B cell (primary cell): ENCODE measurements around the gene SLC44A1. TPM values are rescaled to one million over a fixed set of nuclear protein-coding genes. Genes with fewer than 3 reads are reported as not detected.

Experiments used
- ATAC-seq: fragments of 200-7000 bp; cut with Tn5 transposase; one replicate; pipeline ENCODE4 v1.10.0; 2021; ENCODE audit warnings: low read depth, mild to moderate bottlenecking, moderate number of reproducible peaks, moderate library complexity
- CTCF ChIA-PET: fragments of 350-600 bp; sonication (Branson Sonifier 250); formaldehyde crosslinking; loops from one replicate; lab custom pipeline; 2021; ENCODE audit warnings: antibody characterized with exemption, inconsistent platforms; lab: Charles Lee
- POLR2A ChIA-PET: fragments of 350-600 bp; sonication (Branson Sonifier 250); formaldehyde crosslinking; loops from one replicate; lab custom pipeline; 2021; ENCODE audit warnings: antibody characterized with exemption; lab: Charles Lee
- DNase-seq: peaks from one replicate; pipeline ENCODE4 v3.0.0; 2013
- H2AFZ ChIP-seq: 2 replicates; pipeline ENCODE4 v1.6.1; 2012; ENCODE audit warnings: mild to moderate bottlenecking, low read depth, low read length; ENCODE audit not compliant: insufficient read depth, poor library complexity, severe bottlenecking
- H3K27ac ChIP-seq, 2 donors: 1 replicate in 1 of 2; 2 replicates in 1 of 2; pipeline ENCODE4 v1.5.1; 2012 to 2013; ENCODE audit warnings: low read length in 2 of 2, mild to moderate bottlenecking in 2 of 2, moderate library complexity in 1 of 2
- H3K27me3 ChIP-seq, 4 experiments: fragments of 200-600 bp in 1 of 4; sonication (generic) in 1 of 4; replicated peaks in 1 of 4; 1 replicate in 2 of 4; 2 replicates in 2 of 4; pipeline versions ENCODE4 v1.6.1 to v1.7.0; 2013 to 2016; ENCODE audit warnings: low read length in 3 of 4, mild to moderate bottlenecking in 2 of 4, mixed read lengths in 1 of 4, moderate library complexity in 1 of 4; ENCODE audit not compliant: insufficient read depth in 4 of 4, control insufficient read depth in 3 of 4; ENCODE audit errors: control extremely low read depth in 1 of 4
- H3K36me3 ChIP-seq, 2 experiments: replicated peaks in 1 of 2; 1 replicate in 1 of 2; 2 replicates in 1 of 2; pipeline versions ENCODE4 v1.6.1 to v1.7.1; 2013; ENCODE audit warnings: low read length in 1 of 2; ENCODE audit not compliant: insufficient read depth in 2 of 2, control insufficient read depth in 1 of 2; ENCODE audit errors: control extremely low read depth in 1 of 2, extremely low read depth in 1 of 2
- H3K4me1 ChIP-seq, 2 donors: fragments of 200-600 bp in 1 of 2; sonication (generic) in 1 of 2; 1 replicate in 1 of 2; 2 replicates in 1 of 2; pipeline versions ENCODE4 v1.5.1 to v1.6.1; 2013 to 2017; ENCODE audit warnings: low read length in 2 of 2; ENCODE audit not compliant: control insufficient read depth in 2 of 2, insufficient read depth in 2 of 2
- H3K4me2 ChIP-seq: replicated peaks from 2 replicates; pipeline ENCODE3; 2012; ENCODE audit warnings: mild to moderate bottlenecking, low read depth, low read length; ENCODE audit not compliant: poor library complexity, severe bottlenecking
- H3K4me3 ChIP-seq, 5 experiments: fragments of 200-600 bp in 1 of 5; sonication (generic) in 1 of 5; 1 replicate in 3 of 5; 2 replicates in 2 of 5; pipeline versions ENCODE4 v1.5.1 to v1.7.0; 2011 to 2016; ENCODE audit warnings: low read length in 4 of 5, mild to moderate bottlenecking in 4 of 5, low read depth in 2 of 5, control low read depth in 1 of 5, moderate library complexity in 1 of 5; ENCODE audit not compliant: insufficient read depth in 1 of 5; ENCODE audit errors: control extremely low read depth in 1 of 5, extremely low read depth in 1 of 5
- H3K79me2 ChIP-seq: fragments of 200-600 bp; sonication (generic); one replicate; pipeline ENCODE4 v1.6.0; 2016; ENCODE audit warnings: low read length; ENCODE audit not compliant: control insufficient read depth, insufficient read depth
- H3K9ac ChIP-seq: fragments of 200-600 bp; sonication (generic); 2 replicates; pipeline ENCODE4 v1.6.1; 2017; ENCODE audit warnings: mild to moderate bottlenecking, low read length, moderate library complexity
- H3K9me3 ChIP-seq, 3 donors: one replicate each; pipeline versions ENCODE4 v1.6.1 to v1.7.1; 2013; ENCODE audit warnings: low read length in 2 of 3; ENCODE audit not compliant: control insufficient read depth in 2 of 3, insufficient read depth in 1 of 3; ENCODE audit errors: control extremely low read depth in 1 of 3
- H4K20me1 ChIP-seq: 2 replicates; pipeline ENCODE4 v1.6.0; 2012; ENCODE audit warnings: mild to moderate bottlenecking, low read length; ENCODE audit not compliant: insufficient read depth, control insufficient read depth, poor library complexity, severe bottlenecking
- H3K27ac Mint-ChIP-seq: one replicate; pipeline ENCODE4 v1.8.0; 2021; ENCODE audit warnings: mixed read lengths
- H3K27me3 Mint-ChIP-seq: one replicate; pipeline ENCODE4 v1.8.0; 2021; ENCODE audit warnings: mixed read lengths
- H3K4me1 Mint-ChIP-seq: one replicate; pipeline ENCODE4 v1.8.0; 2021; ENCODE audit warnings: mixed read lengths
- H3K4me3 Mint-ChIP-seq: one replicate; pipeline ENCODE4 v1.8.0; 2021; ENCODE audit warnings: mixed read lengths
- H3K9me3 Mint-ChIP-seq: one replicate; pipeline ENCODE4 v1.8.0; 2022; ENCODE audit warnings: mixed read lengths; ENCODE audit not compliant: insufficient read depth
- EZH2 ChIP-seq: IDR thresholded peaks from 2 replicates; pipeline ENCODE4 v1.6.1; 2012; ENCODE audit warnings: borderline replicate concordance, low read depth, mild to moderate bottlenecking, moderate library complexity, low read length; ENCODE audit not compliant: insufficient read depth, poor library complexity, severe bottlenecking
- WGBS: methylation state at CpG from one replicate; pipeline ENCODE4 v1.1.5; 2013; ENCODE audit warnings: missing lambda C conversion rate; ENCODE audit not compliant: insufficient coverage; 5-methylcytosine and 5-hydroxymethylcytosine counted together
- intact Hi-C: fragments of 100-400 bp; cut with micrococcal nuclease; formaldehyde crosslinking; loops from one replicate; pipeline ENCODE4 v1.10.0; 2022
- polyA plus RNA-seq: library from polyadenylated mRNA; depleted of rRNA; stranded (reverse); fragments of >200 nt; gene quantifications from 2 replicates; pipeline ENCODE4 v1.2.3, GENCODE V29; 2012
- total RNA-seq, 2 donors: library from RNA; stranded (reverse); fragments of 120-200 nt in 1 of 2; gene quantifications; 1 replicate in 1 of 2; 2 replicates in 1 of 2; pipeline versions ENCODE4 v1.2.3 to v1.2.4, GENCODE V29; 2013 to 2022
- TF ChIP-seq, protein P1 (sequence below): fragments of 200-600 bp; IDR thresholded peaks from one replicate; pipeline ENCODE4 v1.8.0; 2022; ENCODE audit warnings: antibody characterized with exemption, mild to moderate bottlenecking

The SLC44A1 gene
- total and polyA plus RNA-seq, 2 donors (not counting 1 experiment from before 2014, with no cell fraction given) = 2.2 to 17.7 TPM

DNA sequence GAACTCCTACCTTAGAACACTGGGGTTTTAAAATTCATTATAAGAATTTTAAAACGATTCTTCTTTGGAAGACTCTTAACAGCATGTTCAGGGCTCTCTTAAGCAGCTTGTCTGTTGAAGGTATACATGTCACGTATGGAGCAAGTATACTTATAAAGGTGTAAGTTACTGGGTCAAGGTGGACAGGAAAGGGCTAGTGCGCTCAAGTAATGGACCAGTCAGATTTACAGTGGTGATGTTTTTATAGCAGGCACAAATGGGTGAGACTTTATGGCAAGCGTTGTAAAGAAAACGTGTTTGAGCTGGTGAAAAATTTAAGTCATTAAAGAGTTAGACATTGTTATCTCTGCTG is 7.9 kb downstream of the SLC44A1 start:
- Histone ChIP-seq H3K27ac (no peak overlapping the region), H3K9me3 (no peaks in the 10 kb centered on the region), H3K9ac (no peak overlapping the region), H3K36me3 (no peaks in the 10 kb centered on the region), H2AFZ (no peak overlapping the region), H3K27me3 (no peaks in the 10 kb centered on the region), H3K4me2 (no peak overlapping the region), H4K20me1 (no peaks in the 10 kb centered on the region), H3K79me2 (peaks cover 35% of the 10 kb centered on the region), H3K4me1 (peaks cover 0 to under 1% of the 10 kb centered on the region in 2 donors), H3K4me3 (no peak overlapping the region)
- WGBS = 97% methylated on average over 5 of the region's 5 CpGs
- Mint-ChIP-seq H3K4me1 (peaks cover 4% of the 10 kb centered on the region), H3K27ac (no peak overlapping the region), H3K27me3 (no peaks in the 10 kb centered on the region), H3K4me3 (no peak overlapping the region), H3K9me3 (no peaks in the 10 kb centered on the region)
- CTCF ChIA-PET = no interaction called here
- POLR2A ChIA-PET = no interaction called here
- intact Hi-C loops = no loop called here
- ATAC-seq (no peak), DNase-seq (no peak)
- TF ChIP-seq, protein P1, sequence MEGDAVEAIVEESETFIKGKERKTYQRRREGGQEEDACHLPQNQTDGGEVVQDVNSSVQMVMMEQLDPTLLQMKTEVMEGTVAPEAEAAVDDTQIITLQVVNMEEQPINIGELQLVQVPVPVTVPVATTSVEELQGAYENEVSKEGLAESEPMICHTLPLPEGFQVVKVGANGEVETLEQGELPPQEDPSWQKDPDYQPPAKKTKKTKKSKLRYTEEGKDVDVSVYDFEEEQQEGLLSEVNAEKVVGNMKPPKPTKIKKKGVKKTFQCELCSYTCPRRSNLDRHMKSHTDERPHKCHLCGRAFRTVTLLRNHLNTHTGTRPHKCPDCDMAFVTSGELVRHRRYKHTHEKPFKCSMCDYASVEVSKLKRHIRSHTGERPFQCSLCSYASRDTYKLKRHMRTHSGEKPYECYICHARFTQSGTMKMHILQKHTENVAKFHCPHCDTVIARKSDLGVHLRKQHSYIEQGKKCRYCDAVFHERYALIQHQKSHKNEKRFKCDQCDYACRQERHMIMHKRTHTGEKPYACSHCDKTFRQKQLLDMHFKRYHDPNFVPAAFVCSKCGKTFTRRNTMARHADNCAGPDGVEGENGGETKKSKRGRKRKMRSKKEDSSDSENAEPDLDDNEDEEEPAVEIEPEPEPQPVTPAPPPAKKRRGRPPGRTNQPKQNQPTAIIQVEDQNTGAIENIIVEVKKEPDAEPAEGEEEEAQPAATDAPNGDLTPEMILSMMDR = no peak
- no peak for TF ChIP-seq EZH2

DNA sequence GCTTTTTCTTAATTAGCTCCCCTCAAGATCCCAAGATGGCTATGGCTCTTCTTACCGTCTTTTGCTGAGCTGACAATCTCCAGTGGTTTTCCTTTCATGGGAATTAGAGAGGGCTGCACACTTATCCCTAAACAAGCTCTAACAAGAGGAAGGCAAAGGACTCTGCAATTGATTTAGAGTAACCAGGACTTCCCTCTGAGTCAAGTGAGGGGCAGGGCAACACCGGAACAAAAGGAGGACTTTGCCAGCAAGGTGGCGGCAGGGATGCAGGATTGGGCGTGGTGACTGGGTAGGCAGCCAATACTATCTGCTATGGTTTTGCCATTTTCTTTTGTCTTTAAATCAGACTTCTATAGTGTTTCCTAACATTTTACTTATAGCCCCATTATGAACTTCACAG is 9.8 kb downstream of the SLC44A1 start:
- Histone ChIP-seq H3K27me3 (no peaks in the 10 kb centered on the region), H3K27ac (no peak overlapping the region), H3K9ac (no peak overlapping the region), H3K4me3 (no peak overlapping the region), H3K79me2 (peaks cover 39% of the 10 kb centered on the region), H3K9me3 (no peaks in the 10 kb centered on the region), H3K4me2 (no peak overlapping the region), H4K20me1 (no peaks in the 10 kb centered on the region), H2AFZ (no peak overlapping the region), H3K36me3 (no peaks in the 10 kb centered on the region), H3K4me1 (peaks cover 0 to 11% of the 10 kb centered on the region in 2 donors)
- intact Hi-C loops = no loop called here
- CTCF ChIA-PET = interaction anchor here (1.2 to 2.6 kb wide), 2 partner anchors 9 to 54 kb away, joined by 3 to 10 read pairs; partner anchors contain the start of gene SLC44A1
- H3K4me1 Mint-ChIP-seq = peaks cover 12% of the 10 kb centered on the region
- POLR2A ChIA-PET = no interaction called here
- WGBS = 100% methylated on average over 2 of the region's 4 CpGs
- no peak overlapping the region for H3K27ac Mint-ChIP-seq
- TF ChIP-seq, protein P1 = no peak
- no peak for TF ChIP-seq EZH2
- H3K27me3 Mint-ChIP-seq = no peaks in the 10 kb centered on the region
- H3K9me3 Mint-ChIP-seq = no peaks in the 10 kb centered on the region
- H3K4me3 Mint-ChIP-seq = no peak overlapping the region
- no peak for ATAC-seq
- no peak for DNase-seq
